Adrenal gland (tissue), 12 donors: ENCODE results near the gene AUNIP. TPM values are rescaled to one million over a fixed set of nuclear protein-coding genes. Genes with fewer than 3 reads are reported as not detected.
A peak's percentile ranks its signal among the peaks of the same experiment; 100 is the strongest.

Experiments
- DNase-seq, 7 donors: peaks; one replicate each; pipeline ENCODE4 v3.0.0-alpha.2; 2019 to 2020
- H3K27ac ChIP-seq, 5 donors: fragments of 200-600 bp; sonication (generic) in 4 of 5; 1 replicate in 3 of 5; 2 replicates in 2 of 5; pipeline versions ENCODE4 v1.5.1 to v1.8.0; 2016 to 2020; ENCODE audit warnings: mild to moderate bottlenecking in 1 of 5
- H3K27me3 ChIP-seq: fragments of 200-600 bp; 2 replicates; pipeline ENCODE4 v1.8.0; 2021
- H3K36me3 ChIP-seq, 2 donors: fragments of 200-600 bp; replicated peaks in 1 of 2; 1 replicate in 1 of 2; 2 replicates in 1 of 2; pipeline versions ENCODE4 v1.5.1 to v1.8.0; 2018 to 2022
- H3K4me1 ChIP-seq, 2 donors: fragments of 200-600 bp; replicated peaks in 1 of 2; 1 replicate in 1 of 2; 2 replicates in 1 of 2; pipeline versions ENCODE4 v1.5.1 to v1.8.0; 2018 to 2021
- H3K4me3 ChIP-seq, 4 donors: fragments of 200-600 bp; sonication (generic) in 3 of 4; one replicate each; pipeline ENCODE4 v1.5.1; 2016 to 2018
- H3K9me3 ChIP-seq, 3 donors: fragments of 200-600 bp; sonication (generic) in 1 of 3; replicated peaks in 1 of 3; 1 replicate in 2 of 3; 2 replicates in 1 of 3; pipeline versions ENCODE4 v1.5.1 to v1.8.0; 2016 to 2021
- CTCF ChIP-seq, 6 experiments: fragments of 450-650 bp in 4 of 6; fragments of 200-600 bp in 2 of 6; sonication (generic) in 1 of 6; IDR thresholded peaks; 1 replicate in 5 of 6; 2 replicates in 1 of 6; pipeline versions ENCODE4 v1.5.1 to v1.8.0; 2016 to 2021; ENCODE audit warnings: antibody characterized with exemption in 6 of 6, mild to moderate bottlenecking in 2 of 6, moderate library complexity in 1 of 6
- POLR2A ChIP-seq, 2 donors: fragments of 450-650 bp; IDR thresholded peaks; one replicate each; pipeline ENCODE4 v1.6.1; 2017; ENCODE audit warnings: antibody characterized with exemption in 2 of 2, mild to moderate bottlenecking in 2 of 2, moderate library complexity in 1 of 2
- WGBS, 4 donors: extraction: QIAGEN DNeasy Blood & Tissue Kit in 2 of 4; methylation state at CpG; one replicate each; pipeline versions ENCODE4 v1.1.5 to v1.1.7; 2013 to 2017; 5-methylcytosine and 5-hydroxymethylcytosine counted together
- intact Hi-C, 2 donors: fragments of 100-400 bp; cut with DNase I; formaldehyde crosslinking; loops; one replicate each; pipeline versions ENCODE4 v1.14.1 to v1.15.0; 2022 to 2023
- polyA plus RNA-seq, 3 donors: library from polyadenylated mRNA; stranded (reverse); fragments of 200-250 nt in 2 of 3; fragments of 350-450 nt in 1 of 3; fragmentation: Illumina TruSeq in 1 of 3; extraction: RNeasy Lipid Tissue Mini Kit (QIAGEN cat#74804) in 1 of 3; gene quantifications; one replicate each; pipeline ENCODE4 v1.2.3, GENCODE V29; 2013 to 2014
- total RNA-seq, 9 donors: library from RNA; depleted of rRNA in 4 of 9; stranded (reverse); fragments of >200 nt in 4 of 9; fragments of 120-200 nt in 1 of 9; fragmentation: NEBNext Ultra II Directional in 1 of 9; extraction: Animal tissue kit (Norgen Biotek cat#: 25700) in 1 of 9; gene quantifications; one replicate each; pipeline versions ENCODE4 v1.1.0 to v1.2.4, GENCODE V29; 2013 to 2023
- donor health status: healthy with polysubstance abuse.
- donor health status: Bipolar disorder and iron deficiency.
- donor health status: DM: yes; HTN: yes; CAD: no.
- donor health status: DM: no; HTN: no; CAD: no.
- donor health status: DM: no; HTN: no; CAD: no.
- donor health status: DM: yes; HTN: yes; CAD: no.

Gene AUNIP
- total and polyA plus RNA-seq, 12 donors, result 0.24 to 3.4 (median 0.78) TPM

- Histone ChIP-seq H3K4me3 (no peak overlapping the region), H3K27me3 (no peaks in the 10 kb centered on the region), H3K9me3 (no peaks in the 10 kb centered on the region), H3K36me3 (peaks cover 0 to 36% of the 10 kb centered on the region in 2 donors), H3K4me1 (peaks cover 5 to 33% of the 10 kb centered on the region in 2 donors), H3K27ac (peak overlapping the region in 2 of 5 donors; percentile 54 to 72)
- WGBS, 4 donors, result 57 to 79% (median 73%) methylated on average over 3 to 4 of the region's 4 CpGs
- DNase-seq, result peak in 2 of 7 donors; percentile 59 to 80
- TF ChIP-seq POLR2A (IDR thresholded peaks at IDR 0.05) (no peak), CTCF (IDR thresholded peaks at IDR 0.05) (no peak)
- intact Hi-C loops, result no loop called here
These were observed 52.8 kb downstream of the AUNIP start for GRCh38 chr1:25806418-25806817.

GRCh38 chr1:25805863-25806225, 53.4 kb downstream of the AUNIP start:
- peaks cover 5 to 39% of the 10 kb centered on the region in 2 donors for H3K4me1 ChIP-seq
- no peaks in the 10 kb centered on the region for H3K27me3 ChIP-seq
- peaks cover 0 to 30% of the 10 kb centered on the region in 2 donors for H3K36me3 ChIP-seq

DNA sequence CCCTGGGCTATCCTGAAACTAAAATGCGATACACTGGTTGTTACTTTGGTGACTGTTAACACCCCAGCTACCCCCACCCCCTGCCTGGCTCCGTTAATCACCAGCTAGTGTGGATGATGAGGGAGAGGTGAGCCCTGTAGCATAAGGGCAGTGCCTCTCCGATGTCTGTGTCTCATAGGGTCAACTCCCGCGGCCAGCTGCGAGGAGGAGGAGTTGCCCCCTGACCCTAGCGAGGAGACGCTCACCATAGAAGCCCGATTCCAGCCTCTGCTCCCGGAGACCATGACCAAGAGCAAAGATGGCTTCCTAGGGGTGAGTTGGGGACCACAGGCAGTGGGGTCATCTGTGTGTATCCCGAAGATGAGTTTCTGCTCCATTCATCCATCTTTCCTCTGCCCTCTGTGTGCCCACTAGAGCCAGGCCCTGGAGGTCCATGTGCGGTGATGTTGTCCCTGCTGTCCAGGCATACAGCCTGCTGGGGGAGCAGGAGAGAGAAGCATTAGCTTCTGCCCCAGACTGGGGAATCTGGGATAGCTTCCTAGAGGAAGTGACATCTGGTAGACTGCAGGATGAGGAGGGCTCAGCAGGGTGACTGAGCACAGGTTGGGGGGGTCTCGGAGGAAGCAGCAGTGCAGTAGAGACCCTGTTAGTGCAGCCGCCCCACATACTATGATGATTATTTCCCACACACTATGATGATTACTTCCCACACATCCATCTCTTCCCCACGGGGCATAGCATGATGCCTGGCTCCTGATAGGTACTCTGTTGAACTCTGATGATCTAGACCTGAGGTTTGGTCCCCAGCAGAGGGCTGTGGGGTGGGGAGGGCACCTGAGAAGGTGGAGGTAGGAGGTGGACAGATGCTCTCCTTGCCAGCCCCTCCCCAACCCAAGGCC, 54.0 kb downstream of the AUNIP start:
- H3K27me3 ChIP-seq, result no peaks in the 10 kb centered on the region
- peaks cover 5 to 42% of the 10 kb centered on the region in 2 donors for H3K4me1 ChIP-seq
- peak overlapping the region in 2 of 5 donors; percentile 54 to 72 for H3K27ac ChIP-seq
- WGBS, 4 donors, result 75 to 87% (median 80%) methylated on average over 11 to 15 of the region's 15 CpGs
- intact Hi-C loops, result no loop called here
- H3K4me3 ChIP-seq, result no peak overlapping the region
- TF ChIP-seq CTCF (IDR thresholded peaks at IDR 0.05), result no peak
- TF ChIP-seq POLR2A (IDR thresholded peaks at IDR 0.05), result no peak
- no peak for DNase-seq
- H3K36me3 ChIP-seq, result peaks cover 0 to 26% of the 10 kb centered on the region in 2 donors
- no peaks in the 10 kb centered on the region for H3K9me3 ChIP-seq

More at GRCh38 chr1:25805863-25806225, 53.4 kb downstream of the AUNIP start:
- Histone ChIP-seq H3K9me3 (no peaks in the 10 kb centered on the region), H3K27ac (peak overlapping the region in 2 of 5 donors; percentile 54 to 72), H3K4me3 (no peak overlapping the region)
- 41 to 47% (median 44%) methylated on average over 3 of the region's 3 CpGs for WGBS, 4 donors
- TF ChIP-seq POLR2A (IDR thresholded peaks at IDR 0.05), result no peak
- no peak for TF ChIP-seq CTCF (IDR thresholded peaks at IDR 0.05)
- intact Hi-C loops, result no loop called here
- peak in 3 of 7 donors; percentile 49 to 73 (median 53) for DNase-seq

DNA sequence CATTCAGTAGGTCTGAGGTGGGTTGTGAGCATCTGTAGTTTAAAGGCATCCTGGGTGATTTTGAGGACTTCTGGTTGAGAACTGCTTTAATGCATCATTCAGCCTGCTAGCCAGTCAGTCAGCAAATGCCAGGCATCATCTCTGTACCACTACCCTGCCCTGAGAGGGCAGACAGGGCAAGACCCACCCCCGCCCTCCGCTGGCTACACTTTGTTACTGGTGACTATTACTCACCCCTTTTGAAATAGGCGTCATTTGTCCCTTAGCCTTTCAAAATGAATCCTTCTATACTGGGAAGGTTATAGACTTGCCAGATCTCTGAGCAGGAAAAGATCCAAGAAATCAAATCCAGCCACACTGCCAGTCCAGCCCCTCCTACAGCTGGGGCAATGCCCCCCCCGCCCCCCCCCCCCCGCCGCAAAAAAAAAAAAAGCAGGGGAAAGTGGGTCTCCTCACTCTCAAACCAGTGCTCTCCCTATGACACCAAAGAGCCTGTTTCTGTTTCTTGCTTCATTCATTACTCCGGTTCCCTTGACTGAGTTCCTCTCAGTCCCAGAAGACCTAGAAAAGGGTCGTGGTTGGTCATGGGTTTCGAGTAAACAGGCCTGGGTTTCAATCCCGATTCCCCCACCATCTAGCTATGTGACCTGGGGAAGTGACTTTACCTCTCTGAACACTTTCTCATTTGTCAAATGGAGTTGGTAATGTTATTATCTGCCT, 54.9 kb downstream of the AUNIP start:
- H3K27ac ChIP-seq, result peak overlapping the region in 2 of 5 donors; percentile 54 to 72
- intact Hi-C loops, result no loop called here
- H3K4me1 ChIP-seq, result peaks cover 5 to 46% of the 10 kb centered on the region in 2 donors
- H3K36me3 ChIP-seq, result peaks cover 0 to 18% of the 10 kb centered on the region in 2 donors
- H3K27me3 ChIP-seq, result no peaks in the 10 kb centered on the region
- no peak overlapping the region for H3K4me3 ChIP-seq
- no peaks in the 10 kb centered on the region for H3K9me3 ChIP-seq
- 69 to 75% (median 72%) methylated on average over 7 to 10 of the region's 10 CpGs for WGBS, 4 donors
- DNase-seq, result no peak
- TF ChIP-seq POLR2A (IDR thresholded peaks at IDR 0.05) (no peak), CTCF (IDR thresholded peaks at IDR 0.05) (no peak)
